ES-I3 (cell line): Measurements from ENCODE around the gene CHAF1B.
"Not testable (repeated sequence)": the region's sequence is repeated elsewhere in the genome, so short reads cannot be mapped to it uniquely, and the experiment has no call there.

Experiments
- H3K36me3 ChIP-seq: 2 replicates; pipeline ENCODE4 v1.6.1; 2013; ENCODE audit warnings: mild to moderate bottlenecking, low read length, control low read depth, moderate library complexity; ENCODE audit not compliant: insufficient read depth
- H3K4me1 ChIP-seq: 2 replicates; pipeline ENCODE4 v1.6.1; 2013; ENCODE audit warnings: mild to moderate bottlenecking, control low read depth, low read length; ENCODE audit not compliant: insufficient read depth
- H3K9ac ChIP-seq: 2 replicates; pipeline ENCODE4 v1.6.1; 2013; ENCODE audit warnings: low read depth, mild to moderate bottlenecking, low read length, moderate library complexity
- H3K9me3 ChIP-seq: 2 replicates; pipeline ENCODE4 v1.6.1; 2013; ENCODE audit warnings: mild to moderate bottlenecking, low read length, moderate library complexity; ENCODE audit not compliant: control insufficient read depth, insufficient read depth

The CHAF1B gene

GRCh38 chr21:36377391-36377842 lies 7.8 kb upstream of the CHAF1B start:
- peaks cover 5% of the 10 kb centered on the region; the same call in 1 of the 2 replicates for H3K36me3 ChIP-seq
- H3K4me1 ChIP-seq = no peaks in the 10 kb centered on the region

GRCh38 chr21:36379251-36379650 lies 5.9 kb upstream of the CHAF1B start:
- Histone ChIP-seq H3K9me3 (no peaks in the 10 kb centered on the region), H3K9ac (no peak overlapping the region), H3K4me1 (no peaks in the 10 kb centered on the region), H3K36me3 (peaks cover 5% of the 10 kb centered on the region; the same call in 1 of the 2 replicates)

More at GRCh38 chr21:36377391-36377842, 7.8 kb upstream of the CHAF1B start:
- H3K9ac ChIP-seq = no peak overlapping the region
- H3K9me3 ChIP-seq = no peaks in the 10 kb centered on the region

- Histone ChIP-seq H3K9ac (no peak overlapping the region), H3K4me1 (no peaks in the 10 kb centered on the region), H3K9me3 (no peaks in the 10 kb centered on the region), H3K36me3 (0 out of 2 replicates have a peak, but pooled peaks cover 5% of the 10 kb centered on the region)
Observed at GRCh38 chr21:36381841-36382589, 3.2 kb upstream of the CHAF1B start.

- H3K9ac ChIP-seq, H3K36me3 ChIP-seq, H3K4me1 ChIP-seq, H3K9me3 ChIP-seq: not testable (repeated sequence)
Observed at GRCh38 chr21:36382722-36383121, 2.5 kb upstream of the CHAF1B start.

GRCh38 chr21:36384885-36385232 lies 333 bp upstream of the CHAF1B start:
- no peaks in the 10 kb centered on the region for H3K36me3 ChIP-seq
- no peaks in the 10 kb centered on the region for H3K9me3 ChIP-seq
- H3K9ac ChIP-seq = peak overlapping the region; percentile 52; the same call in 1 of the 2 replicates
- no peaks in the 10 kb centered on the region for H3K4me1 ChIP-seq

GRCh38 chr21:36386031-36386642 lies 945 bp downstream of the CHAF1B start:
- Histone ChIP-seq H3K9ac (peak overlapping the region; percentile 52), H3K36me3 (no peaks in the 10 kb centered on the region), H3K4me1 (no peaks in the 10 kb centered on the region), H3K9me3 (no peaks in the 10 kb centered on the region)

GRCh38 chr21:36388096-36388495 lies 2.9 kb downstream of the CHAF1B start:
- Histone ChIP-seq H3K36me3 (no peaks in the 10 kb centered on the region), H3K9me3 (no peaks in the 10 kb centered on the region), H3K4me1 (no peaks in the 10 kb centered on the region), H3K9ac (no peak overlapping the region)

GRCh38 chr21:36388835-36389234 lies 3.6 kb downstream of the CHAF1B start:
- Histone ChIP-seq H3K36me3 (no peaks in the 10 kb centered on the region), H3K9me3 (no peaks in the 10 kb centered on the region), H3K9ac (no peak overlapping the region), H3K4me1 (no peaks in the 10 kb centered on the region)

GRCh38 chr21:36391649-36392048 lies 6.5 kb downstream of the CHAF1B start:
- not testable (repeated sequence) for H3K9me3 ChIP-seq, H3K36me3 ChIP-seq, H3K9ac ChIP-seq, H3K4me1 ChIP-seq

- no peak overlapping the region for H3K9ac ChIP-seq
- H3K9me3 ChIP-seq = no peaks in the 10 kb centered on the region
- H3K36me3 ChIP-seq = peaks cover 11% of the 10 kb centered on the region; the same call in 1 of the 2 replicates
- H3K4me1 ChIP-seq = no peaks in the 10 kb centered on the region
Observed at GRCh38 chr21:36395353-36396111, 10.3 kb downstream of the CHAF1B start.

- Histone ChIP-seq H3K36me3 (peaks cover 11% of the 10 kb centered on the region; the same call in 1 of the 2 replicates), H3K9me3 (no peaks in the 10 kb centered on the region), H3K9ac (no peak overlapping the region)
Observed at GRCh38 chr21:36396325-36396724, 11.1 kb downstream of the CHAF1B start.

GRCh38 chr21:36396971-36397370 lies 11.8 kb downstream of the CHAF1B start:
- Histone ChIP-seq H3K9ac (no peak overlapping the region), H3K4me1 (no peaks in the 10 kb centered on the region), H3K9me3 (no peaks in the 10 kb centered on the region), H3K36me3 (peaks cover 11% of the 10 kb centered on the region; the same call in 1 of the 2 replicates)

More at GRCh38 chr21:36396325-36396724, 11.1 kb downstream of the CHAF1B start:
- no peaks in the 10 kb centered on the region for H3K4me1 ChIP-seq

GRCh38 chr21:36397606-36398005 lies 12.4 kb downstream of the CHAF1B start:
- peaks cover 11% of the 10 kb centered on the region; the same call in 1 of the 2 replicates for H3K36me3 ChIP-seq
- H3K4me1 ChIP-seq = no peaks in the 10 kb centered on the region
- H3K9me3 ChIP-seq = no peaks in the 10 kb centered on the region
- no peak overlapping the region for H3K9ac ChIP-seq

- H3K36me3 ChIP-seq, H3K4me1 ChIP-seq: not testable (repeated sequence)
Observed at GRCh38 chr21:36399736-36400135, 14.5 kb downstream of the CHAF1B start.

More at GRCh38 chr21:36399736-36400135, 14.5 kb downstream of the CHAF1B start:
- H3K9me3 ChIP-seq, H3K9ac ChIP-seq: not testable (repeated sequence)
